Activated gamma-delta T cell (primary cell): ENCODE measurements around the gene UQCR10.

ENCODE experiments used
- DNase-seq: peaks from one replicate; lab custom pipeline; 2025; lab: John Stamatoyannopoulos, UW

The UQCR10 gene

GRCh38 chr22:29762263-29762662, 4.9 kb upstream of the UQCR10 start:
- DNase-seq: no peak

GRCh38 chr22:29765905-29766631, 1.1 kb upstream of the UQCR10 start:
- DNase-seq: no peak

GRCh38 chr22:29766632-29767170, 468 bp upstream of the UQCR10 start, which contains the start of gene ZMAT5:
ZMAT5 (minus strand) TSS chr22:29767007; CDS start chr22:29748544, 18,463 bp downstream.
- DNase-seq: peak; percentile 64

GRCh38 chr22:29768052-29768693, 1.0 kb downstream of the UQCR10 start:
- DNase-seq: no peak

GRCh38 chr22:29769723-29770321, 2.7 kb downstream of the UQCR10 start:
- no peak for DNase-seq

- no peak for DNase-seq
Measured at GRCh38 chr22:29772170-29772641, 5.0 kb downstream of the UQCR10 start.

GRCh38 chr22:29773233-29773632, 6.1 kb downstream of the UQCR10 start:
- no peak for DNase-seq

GRCh38 chr22:29780220-29780619, 13.1 kb downstream of the UQCR10 start:
- no peak for DNase-seq

- no peak for DNase-seq
Measured at GRCh38 chr22:29780748-29781676, 13.8 kb downstream of the UQCR10 start.

- DNase-seq: no peak
Measured at GRCh38 chr22:29782061-29782845, 15.1 kb downstream of the UQCR10 start.

GRCh38 chr22:29784451-29785361, 17.5 kb downstream of the UQCR10 start:
- DNase-seq: no peak

- DNase-seq: no peak
Measured at GRCh38 chr22:29786031-29786430, 18.9 kb downstream of the UQCR10 start.

GRCh38 chr22:29787371-29787980, 20.3 kb downstream of the UQCR10 start:
- no peak for DNase-seq

GRCh38 chr22:29788339-29789279, 21.4 kb downstream of the UQCR10 start:
- no peak for DNase-seq

- no peak for DNase-seq
Measured at GRCh38 chr22:29790061-29790460, 22.9 kb downstream of the UQCR10 start.

GRCh38 chr22:29793396-29793795, 26.2 kb downstream of the UQCR10 start:
- no peak for DNase-seq

- no peak for DNase-seq
Measured at GRCh38 chr22:29795663-29796062, 28.5 kb downstream of the UQCR10 start.

GRCh38 chr22:29797351-29797750, 30.2 kb downstream of the UQCR10 start:
- DNase-seq: no peak
